K562 (cell line): Measurements from ENCODE around the gene STARD3NL. TPM values are rescaled to one million over a fixed set of nuclear protein-coding genes. Genes with fewer than 3 reads are reported as not detected.

Experiments
- ATAC-seq: fragments of 200-7000 bp; cut with Tn5 transposase; 3 replicates; pipeline ENCODE4 v1.9.1; 2020; ENCODE audit warnings: moderate library complexity
- BruUV-seq: library from RNA; stranded (reverse); fragments of 400-500 nt; replicated peaks from 2 replicates; lab custom pipeline; 2021; lab: Mats Ljungman, UMichigan
- CTCF ChIA-PET: fragments of 300-600 bp; formaldehyde crosslinking; extraction: SDS; loops from one replicate; lab custom pipeline; 2021; ENCODE audit warnings: low intra/inter-chr PET ratio; lab: Yijun Ruan, JAX
- POLR2A ChIA-PET: fragments of 300-600, 350-650 bp; sonication (Branson Sonifier 250); formaldehyde crosslinking; extraction: SDS; loops from one replicate; lab custom pipeline; 2021; ENCODE audit warnings: antibody characterized with exemption, inconsistent platforms; lab: Yijun Ruan, JAX
- DNase-seq, 4 experiments: peaks; one replicate each; pipeline versions ENCODE4 v3.0.0 to v3.0.0-alpha.2; 2011 to 2018; ENCODE audit warnings: low spot score in 3 of 4, mixed read lengths in 3 of 4; ENCODE audit errors: extremely low read depth in 1 of 4
- FAIRE-seq: peaks from 2 replicates; lab custom pipeline; 2011; peaks lifted over from hg19 to GRCh38; lab: Jason Lieb, UNC
- H2AFZ ChIP-seq: 2 replicates; pipeline ENCODE4 v1.6.0; 2011; ENCODE audit warnings: low read depth, low read length, control low read depth, inconsistent platforms
- H3K27ac ChIP-seq: fragments of 200-600 bp; 3 replicates; pipeline ENCODE4 v1.8.0; 2011; ENCODE audit warnings: low read depth, mild to moderate bottlenecking, control low read depth, inconsistent platforms, low read length, moderate library complexity, mixed read lengths; ENCODE audit errors: extremely low read depth
- H3K27me3 ChIP-seq, 2 experiments: fragments of 300-600 bp in 1 of 2; 2 replicates in 1 of 2; 3 replicates in 1 of 2; pipeline versions ENCODE4 v1.6.0 to v1.8.0; 2011; ENCODE audit warnings: inconsistent platforms in 2 of 2, low read length in 2 of 2, mild to moderate bottlenecking in 1 of 2, mixed read lengths in 1 of 2, moderate library complexity in 1 of 2; ENCODE audit not compliant: control insufficient read depth in 2 of 2, insufficient read depth in 2 of 2
- H3K36me3 ChIP-seq: fragments of 300-600 bp; 3 replicates; pipeline ENCODE4 v1.8.0; 2011; ENCODE audit warnings: mild to moderate bottlenecking, low read length, inconsistent platforms; ENCODE audit not compliant: control insufficient read depth, insufficient read depth
- H3K4me1 ChIP-seq, 2 experiments: fragments of 200-600 bp in 1 of 2; replicated peaks in 1 of 2; 2 replicates in 1 of 2; 3 replicates in 1 of 2; pipeline versions ENCODE4 v1.5.1 to v1.8.0; 2011; ENCODE audit warnings: inconsistent platforms in 2 of 2, low read length in 2 of 2, mild to moderate bottlenecking in 1 of 2, mixed read lengths in 1 of 2, moderate library complexity in 1 of 2; ENCODE audit not compliant: control insufficient read depth in 2 of 2, insufficient read depth in 2 of 2
- H3K4me2 ChIP-seq: 2 replicates; pipeline ENCODE4 v1.6.1; 2011; ENCODE audit warnings: low read length, control low read depth, inconsistent platforms, mixed read lengths; ENCODE audit not compliant: insufficient read depth
- H3K4me3 ChIP-seq: fragments of 200-600 bp; sonication (generic), shearing (Covaris generic); 2 replicates; pipeline ENCODE4 v1.5.1; 2016; ENCODE audit warnings: control low read depth, inconsistent platforms
- H3K79me2 ChIP-seq: fragments of 200-600 bp; 3 replicates; pipeline ENCODE4 v1.8.0; 2011; ENCODE audit warnings: low read length, inconsistent platforms; ENCODE audit not compliant: control insufficient read depth, insufficient read depth
- H3K9ac ChIP-seq, 2 experiments: 2 replicates each; pipeline versions ENCODE4 v1.6.0 to v1.6.1; 2011; ENCODE audit warnings: low read depth in 2 of 2, low read length in 2 of 2, control low read depth in 1 of 2, inconsistent platforms in 1 of 2, mild to moderate bottlenecking in 1 of 2, mixed read lengths in 1 of 2; ENCODE audit not compliant: insufficient read depth in 1 of 2
- H3K9me1 ChIP-seq: one replicate; pipeline ENCODE4 v1.6.0; 2011; ENCODE audit warnings: inconsistent platforms, mild to moderate bottlenecking, low read length, moderate library complexity; ENCODE audit not compliant: control insufficient read depth, insufficient read depth
- H3K9me3 ChIP-seq: replicated peaks from 2 replicates; pipeline ENCODE4 v1.5.1; 2011; ENCODE audit warnings: low read depth, low read length, inconsistent platforms; ENCODE audit not compliant: control insufficient read depth, insufficient read depth
- H4K20me1 ChIP-seq: replicated peaks from 2 replicates; pipeline ENCODE4 v1.6.1; 2011; ENCODE audit warnings: low read length, inconsistent platforms, mixed read lengths; ENCODE audit not compliant: control insufficient read depth, insufficient read depth
- BRD4 ChIP-seq: fragments of 200-600 bp; sonication (generic); IDR thresholded peaks from 2 replicates; pipeline ENCODE4 v1.6.1; 2017; ENCODE audit warnings: inconsistent platforms
- CREB1 ChIP-seq, 2 experiments: sonication (generic) in 1 of 2; formaldehyde crosslinking in 1 of 2; IDR thresholded peaks; 2 replicates each; pipeline versions ENCODE4 v1.6.1 to v1.8.0; 2012 to 2022; ENCODE audit warnings: inconsistent platforms in 1 of 2, mild to moderate bottlenecking in 1 of 2, missing genetic modification reagents in 1 of 2, moderate library complexity in 1 of 2
- MEF2A ChIP-seq: IDR thresholded peaks from 2 replicates; pipeline ENCODE4 v1.6.1; 2011; ENCODE audit warnings: low read depth, mild to moderate bottlenecking, low read length, moderate library complexity; ENCODE audit not compliant: control insufficient read depth
- PTRF ChIP-seq: fragments of 450-650 bp; IDR thresholded peaks from 2 replicates; pipeline ENCODE4 v1.6.1; 2016; ENCODE audit warnings: mild to moderate bottlenecking, missing genetic modification characterization, missing compliant biosample characterization
- SETDB1 ChIP-seq: IDR thresholded peaks from one replicate; pipeline ENCODE4 v1.6.1; 2012; ENCODE audit warnings: low read length, control low read depth, inconsistent platforms
- ZNF3 ChIP-seq: fragments of 250-450 bp; sonication (Bioruptor Pico); IDR thresholded peaks from 2 replicates; pipeline ENCODE4 v1.5.0; 2021; ENCODE audit warnings: mild to moderate bottlenecking, moderate library complexity
- WGBS: fragments of 100-300 bp; shearing (Covaris generic); methylation state at CpG from one replicate; pipeline ENCODE4 v1.1.6; 2016; ENCODE audit warnings: low coverage, mixed read lengths; ENCODE audit not compliant: insufficient coverage; ENCODE audit errors: missing lambda C conversion rate; 5-methylcytosine and 5-hydroxymethylcytosine counted together
- in situ Hi-C: fragments of 300-500 bp; cut with MboI; formaldehyde crosslinking; loops from 4 replicates; pipeline ENCODE4 v1.15.0; 2018; ENCODE audit warnings: inconsistent platforms, mixed read lengths
- intact Hi-C: fragments of 100-400 bp; cut with micrococcal nuclease; formaldehyde crosslinking; loops from 2 replicates; pipeline ENCODE4 v1.14.2; 2022
- polyA plus RNA-seq, 8 experiments: library from polyadenylated mRNA; depleted of rRNA in 4 of 8; stranded (reverse) in 5 of 8; unstranded in 3 of 8; fragments of >200 nt; fragmentation: Nextera tagmentation in 2 of 8; fragmentation: Illumina TruSeq in 1 of 8; extraction: Ambion mirVana in 2 of 8; extraction: Trizol in 1 of 8; gene quantifications; 2 replicates each; pipeline versions ENCODE4 v1.2.1 to v1.2.3, GENCODE V29; 2011 to 2014; ENCODE audit warnings: inconsistent platforms in 1 of 8, missing spikeins in 1 of 8
- total RNA-seq, 7 experiments: library from RNA; depleted of rRNA in 6 of 7; stranded (reverse); fragments of >200 nt in 6 of 7; fragmentation: Illumina TruSeq in 2 of 7; extraction: Trizol in 2 of 7; gene quantifications; 2 replicates each; pipeline versions ENCODE4 v1.2.1 to v1.2.3, GENCODE V29; 2011 to 2021; ENCODE audit warnings: low replicate concordance in 1 of 7
- TF ChIP-seq, protein P1 (sequence below): fragments of 450-650 bp; formaldehyde crosslinking; conservative IDR thresholded peaks from 2 replicates; pipeline ENCODE4 v1.4.0; 2022; ENCODE audit warnings: mild to moderate bottlenecking, missing genetic modification characterization
- TF ChIP-seq, protein P2 (sequence below): sonication (generic); formaldehyde crosslinking; IDR thresholded peaks from 2 replicates; pipeline ENCODE4 v1.8.1; 2022; ENCODE audit warnings: missing genetic modification reagents

The STARD3NL gene
- total and polyA plus RNA-seq, 9 of the 15 experiments (the other 6 are each of a cell fraction or from before 2014, with no cell fraction given): 42.2 to 90.0 (median 57.6) TPM

DNA sequence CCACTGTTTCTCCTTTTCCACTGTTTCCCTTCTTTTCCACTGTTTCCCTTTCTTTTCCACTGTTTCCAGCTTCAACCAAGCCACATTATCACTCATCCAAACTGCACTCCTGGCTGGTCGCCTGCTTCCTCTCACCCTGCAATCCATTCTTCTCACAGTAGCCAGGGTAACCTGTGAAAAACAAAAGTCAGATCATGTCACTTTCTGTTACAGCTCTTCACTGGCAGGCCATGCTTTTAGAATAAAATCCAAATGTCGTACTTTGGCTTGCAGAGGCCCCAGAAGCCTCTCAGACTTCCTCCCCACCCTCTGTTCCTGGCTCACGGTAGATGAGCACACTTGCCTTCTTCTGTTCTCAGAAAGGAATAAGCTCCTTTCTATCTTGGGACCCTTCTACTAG, 33.9 kb downstream of the STARD3NL start:
- Histone ChIP-seq H3K27ac (no peak overlapping the region), H3K79me2 (no peaks in the 10 kb centered on the region), H3K36me3 (peaks cover 31% of the 10 kb centered on the region; the same call in 2 of the 3 replicates), H4K20me1 (no peaks in the 10 kb centered on the region), H3K4me2 (no peak overlapping the region), H3K9me1 (no peaks in the 10 kb centered on the region), H3K9ac (no peak overlapping the region), H3K4me3 (no peak overlapping the region), H3K4me1 (no peaks in the 10 kb centered on the region), H2AFZ (no peak overlapping the region), H3K9me3 (no peaks in the 10 kb centered on the region), H3K27me3 (no peaks in the 10 kb centered on the region)
- no TSS peak for BruUV-seq
- intact Hi-C loops (no loop called here), in situ Hi-C loops (no loop called here)
- TF ChIP-seq MEF2A (no peak), ZNF3 (CRISPR knock-in tag) (no peak), SETDB1 (no peak), CREB1 (IDR thresholded peaks at IDR 0.05) (no peak), CREB1 (CRISPR knock-in tag; IDR thresholded peaks at IDR 0.05) (no peak), PTRF (no peak), BRD4 (no peak)
- TF ChIP-seq, protein P1, sequence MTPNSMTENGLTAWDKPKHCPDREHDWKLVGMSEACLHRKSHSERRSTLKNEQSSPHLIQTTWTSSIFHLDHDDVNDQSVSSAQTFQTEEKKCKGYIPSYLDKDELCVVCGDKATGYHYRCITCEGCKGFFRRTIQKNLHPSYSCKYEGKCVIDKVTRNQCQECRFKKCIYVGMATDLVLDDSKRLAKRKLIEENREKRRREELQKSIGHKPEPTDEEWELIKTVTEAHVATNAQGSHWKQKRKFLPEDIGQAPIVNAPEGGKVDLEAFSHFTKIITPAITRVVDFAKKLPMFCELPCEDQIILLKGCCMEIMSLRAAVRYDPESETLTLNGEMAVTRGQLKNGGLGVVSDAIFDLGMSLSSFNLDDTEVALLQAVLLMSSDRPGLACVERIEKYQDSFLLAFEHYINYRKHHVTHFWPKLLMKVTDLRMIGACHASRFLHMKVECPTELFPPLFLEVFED (CRISPR knock-in tag): no peak
- TF ChIP-seq, protein P2, sequence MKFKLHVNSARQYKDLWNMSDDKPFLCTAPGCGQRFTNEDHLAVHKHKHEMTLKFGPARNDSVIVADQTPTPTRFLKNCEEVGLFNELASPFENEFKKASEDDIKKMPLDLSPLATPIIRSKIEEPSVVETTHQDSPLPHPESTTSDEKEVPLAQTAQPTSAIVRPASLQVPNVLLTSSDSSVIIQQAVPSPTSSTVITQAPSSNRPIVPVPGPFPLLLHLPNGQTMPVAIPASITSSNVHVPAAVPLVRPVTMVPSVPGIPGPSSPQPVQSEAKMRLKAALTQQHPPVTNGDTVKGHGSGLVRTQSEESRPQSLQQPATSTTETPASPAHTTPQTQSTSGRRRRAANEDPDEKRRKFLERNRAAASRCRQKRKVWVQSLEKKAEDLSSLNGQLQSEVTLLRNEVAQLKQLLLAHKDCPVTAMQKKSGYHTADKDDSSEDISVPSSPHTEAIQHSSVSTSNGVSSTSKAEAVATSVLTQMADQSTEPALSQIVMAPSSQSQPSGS: no peak
- ATAC-seq: no peak
- FAIRE-seq: no peak
- DNase-seq: no peak
- ChIA-PET POLR2A (no interaction called here), CTCF (no interaction called here)
- WGBS: 83% methylated on average over 3 of the region's 3 CpGs
